ENCODE data around the gene C21orf91. TPM values are rescaled to one million over a fixed set of nuclear protein-coding genes. Genes with fewer than 3 reads are reported as not detected.

C21orf91 gene
- total and polyA plus RNA-seq, 2 donors (not counting 3 experiments of a cell fraction or from before 2014, with no cell fraction given), result 1.3 to 4.2 TPM

DNA sequence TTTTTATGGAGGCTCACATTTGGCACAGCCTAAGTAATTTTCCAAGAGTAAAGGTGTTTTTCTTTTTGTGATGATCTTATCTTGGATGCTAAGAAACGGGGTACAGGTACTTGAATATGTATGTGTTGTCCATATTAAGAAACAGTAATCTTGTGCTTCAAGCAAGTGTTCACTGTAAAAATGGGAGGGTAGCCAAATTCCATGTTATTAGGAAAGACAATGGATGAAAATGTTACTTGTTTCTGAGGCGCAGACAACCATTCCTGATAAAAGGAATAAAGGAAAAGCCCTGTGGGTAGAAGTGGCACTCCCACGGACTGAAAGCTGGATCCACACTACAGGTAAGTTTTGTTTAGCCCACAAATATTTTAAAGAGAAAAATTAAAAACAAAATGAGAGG lies 15.6 kb downstream of the C21orf91 start:
- TF ChIP-seq, protein P1, sequence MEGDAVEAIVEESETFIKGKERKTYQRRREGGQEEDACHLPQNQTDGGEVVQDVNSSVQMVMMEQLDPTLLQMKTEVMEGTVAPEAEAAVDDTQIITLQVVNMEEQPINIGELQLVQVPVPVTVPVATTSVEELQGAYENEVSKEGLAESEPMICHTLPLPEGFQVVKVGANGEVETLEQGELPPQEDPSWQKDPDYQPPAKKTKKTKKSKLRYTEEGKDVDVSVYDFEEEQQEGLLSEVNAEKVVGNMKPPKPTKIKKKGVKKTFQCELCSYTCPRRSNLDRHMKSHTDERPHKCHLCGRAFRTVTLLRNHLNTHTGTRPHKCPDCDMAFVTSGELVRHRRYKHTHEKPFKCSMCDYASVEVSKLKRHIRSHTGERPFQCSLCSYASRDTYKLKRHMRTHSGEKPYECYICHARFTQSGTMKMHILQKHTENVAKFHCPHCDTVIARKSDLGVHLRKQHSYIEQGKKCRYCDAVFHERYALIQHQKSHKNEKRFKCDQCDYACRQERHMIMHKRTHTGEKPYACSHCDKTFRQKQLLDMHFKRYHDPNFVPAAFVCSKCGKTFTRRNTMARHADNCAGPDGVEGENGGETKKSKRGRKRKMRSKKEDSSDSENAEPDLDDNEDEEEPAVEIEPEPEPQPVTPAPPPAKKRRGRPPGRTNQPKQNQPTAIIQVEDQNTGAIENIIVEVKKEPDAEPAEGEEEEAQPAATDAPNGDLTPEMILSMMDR (IDR thresholded peaks at IDR 0.05; ENCODE audit: extremely low read depth in 1 of 2, insufficient read depth in 1 of 2, low read depth in 1 of 2, low read length in 2 of 2), result no peak
- TF ChIP-seq JUN (IDR thresholded peaks at IDR 0.05; ENCODE audit: borderline replicate concordance, insufficient read depth, insufficient read length, low read depth), result no peak
- TF ChIP-seq, protein P2, sequence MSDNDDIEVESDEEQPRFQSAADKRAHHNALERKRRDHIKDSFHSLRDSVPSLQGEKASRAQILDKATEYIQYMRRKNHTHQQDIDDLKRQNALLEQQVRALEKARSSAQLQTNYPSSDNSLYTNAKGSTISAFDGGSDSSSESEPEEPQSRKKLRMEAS (IDR thresholded peaks at IDR 0.05; ENCODE audit: insufficient read depth, insufficient read length), result no peak
- no peak for TF ChIP-seq FOS (IDR thresholded peaks at IDR 0.05; ENCODE audit: borderline replicate concordance, insufficient read depth, low read length)
- no peak for TF ChIP-seq GATA2 (IDR thresholded peaks at IDR 0.05; ENCODE audit: insufficient read depth, insufficient read length, low read depth, low read length)
- no peak for TF ChIP-seq POLR2AphosphoS5 (IDR thresholded peaks at IDR 0.05; ENCODE audit: insufficient read depth, low read depth, low read length)
- no peak for TF ChIP-seq MYC (IDR thresholded peaks at IDR 0.05; ENCODE audit: low read depth, low read length)
- no peak for TF ChIP-seq POLR2A (IDR thresholded peaks at IDR 0.05; ENCODE audit: low read depth, low read length)
- no peak for TF ChIP-seq EZH2 (IDR thresholded peaks at IDR 0.05; ENCODE audit: borderline replicate concordance, low read depth, low read length, severe bottlenecking)
- Histone ChIP-seq H3K4me1 (ENCODE audit: control insufficient read depth, extremely low read depth, insufficient read depth, low read length) (no peaks in the 10 kb centered on the region), H2AFZ (ENCODE audit: low read depth, low read length) (no peak overlapping the region), H3K27ac (ENCODE audit: insufficient read depth, low read depth, low read length) (no peak overlapping the region), H3K27me3 (ENCODE audit: control insufficient read depth in 2 of 2, insufficient read depth in 2 of 2, low read length in 2 of 2) (no peaks in the 10 kb centered on the region), H3K9ac (replicated peaks; ENCODE audit: extremely low read depth, insufficient read depth, low read length) (no peak overlapping the region), H3K4me3 (replicated peaks in 1 of 3; ENCODE audit: insufficient read depth in 1 of 3, low read depth in 1 of 3, low read length in 3 of 3) (no peak overlapping the region), H4K20me1 (replicated peaks; ENCODE audit: control insufficient read depth, extremely low read depth, insufficient read depth, low read length) (no peaks in the 10 kb centered on the region), H3K9me3 (replicated peaks; ENCODE audit: control insufficient read depth, insufficient read depth, low read length) (peaks cover 2% of the 10 kb centered on the region), H3K79me2 (ENCODE audit: control insufficient read depth, insufficient read depth, low read length) (no peaks in the 10 kb centered on the region), H3K9me1 (replicated peaks; ENCODE audit: control insufficient read depth, extremely low read depth, insufficient read depth, low read length) (no peaks in the 10 kb centered on the region), H3K36me3 (ENCODE audit: control insufficient read depth in 2 of 2, extremely low read depth in 1 of 2, insufficient read depth in 2 of 2, low read length in 2 of 2) (no peaks in the 10 kb centered on the region), H3K4me2 (ENCODE audit: insufficient read depth, low read length) (no peak overlapping the region)
- intact Hi-C loops (cut with micrococcal nuclease), result no loop called here
- dilution Hi-C loops (cut with MboI; ENCODE audit: extremely low pct_ligation_motif_present, low sequenced_read_pairs), result no loop called here
- CTCF ChIA-PET, result no interaction called here
- no TSS peak for BruUV-seq (replicated peaks)
- POLR2A ChIA-PET, result no interaction called here
- DNase-seq (ENCODE audit: low read depth, low spot score) (no peak), FAIRE-seq (no peak)
